Right cardiac atrium (tissue), 5 donors: ENCODE results near the gene TP53RK. TPM values are rescaled to one million over a fixed set of nuclear protein-coding genes. Genes with fewer than 3 reads are reported as not detected.

Experiments
- ATAC-seq, 2 donors: fragments of 200-7000 bp; cut with Tn5 transposase; one replicate each; pipeline versions ENCODE4 v1.8.0 to v1.9.1; 2020; ENCODE audit warnings: moderate library complexity in 2 of 2, mild to moderate bottlenecking in 1 of 2
- DNase-seq, 3 donors: peaks; one replicate each; pipeline ENCODE4 v3.0.0-alpha.2; 2020
- H3K27ac ChIP-seq: one replicate; pipeline ENCODE4 v1.5.1; 2013; ENCODE audit warnings: mild to moderate bottlenecking, low read length, control low read depth, moderate library complexity
- H3K27me3 ChIP-seq: one replicate; pipeline ENCODE4 v1.6.1; 2013; ENCODE audit not compliant: control insufficient read depth, insufficient read depth
- H3K4me1 ChIP-seq: one replicate; pipeline ENCODE4 v1.6.1; 2013; ENCODE audit warnings: low read length; ENCODE audit not compliant: control insufficient read depth, insufficient read depth
- H3K4me3 ChIP-seq: one replicate; pipeline ENCODE4 v1.5.1; 2013; ENCODE audit warnings: low read length, control low read depth
- H3K9me3 ChIP-seq: one replicate; pipeline ENCODE4 v1.6.1; 2013; ENCODE audit warnings: low read length; ENCODE audit not compliant: control insufficient read depth
- WGBS: extraction: QIAGEN DNeasy Blood & Tissue Kit; methylation state at CpG from one replicate; pipeline ENCODE4 v1.1.7; 2013; 5-methylcytosine and 5-hydroxymethylcytosine counted together
- intact Hi-C, 4 donors: fragments of 100-400 bp; cut with DNase I; formaldehyde crosslinking; loops; one replicate each; pipeline versions ENCODE4 v1.11.0 to v1.14.0; 2022 to 2023
- polyA plus RNA-seq: library from polyadenylated mRNA; stranded (reverse); fragments of 200-250 nt; gene quantifications from one replicate; pipeline ENCODE4 v1.2.3, GENCODE V29; 2013
- total RNA-seq, 4 donors: library from RNA; stranded (reverse); fragmentation: NEBNext Ultra II Directional; extraction: Animal tissue kit (Norgen Biotek cat#: 25700); gene quantifications; one replicate each; pipeline ENCODE4 v1.2.1, GENCODE V29; 2021
- donor health status: healthy with polysubstance abuse.
- donor health status: DM: no; HTN: yes; CAD: no.
- donor health status: DM: no; HTN: no; CAD: no.
- donor health status: DM: no; HTN: yes; CAD: no; lungs with severe emphysema.
- donor health status: DM: yes; HTN: yes; CAD: no.

TP53RK gene
- total and polyA plus RNA-seq, 5 donors: 6.8 to 9.9 (median 9.0) TPM

- no peak overlapping the region for H3K27ac ChIP-seq
- no peak for ATAC-seq
- no peak for DNase-seq
- no peaks in the 10 kb centered on the region for H3K27me3 ChIP-seq
- WGBS: 94% methylated on average over 9 of the region's 9 CpGs
- no peaks in the 10 kb centered on the region for H3K9me3 ChIP-seq
- H3K4me3 ChIP-seq: no peak overlapping the region
- peaks cover 2% of the 10 kb centered on the region for H3K4me1 ChIP-seq
- intact Hi-C loops: no loop called here
Measured at GRCh38 chr20:46717818-46718541, 28.7 kb upstream of the TP53RK start.

- 34% methylated on average over 4 of the region's 4 CpGs for WGBS
- DNase-seq (no peak), ATAC-seq (no peak)
- Histone ChIP-seq H3K9me3 (no peaks in the 10 kb centered on the region), H3K4me3 (no peak overlapping the region), H3K27ac (no peak overlapping the region), H3K27me3 (no peaks in the 10 kb centered on the region), H3K4me1 (peaks cover 2% of the 10 kb centered on the region)
- intact Hi-C loops: no loop called here
Measured at GRCh38 chr20:46715292-46715756, 26.1 kb upstream of the TP53RK start.

GRCh38 chr20:46713957-46714834, 25.0 kb upstream of the TP53RK start:
- 91% methylated on average over 15 of the region's 15 CpGs for WGBS
- no peak for ATAC-seq
- Histone ChIP-seq H3K27me3 (no peaks in the 10 kb centered on the region), H3K4me1 (peaks cover 2% of the 10 kb centered on the region), H3K9me3 (no peaks in the 10 kb centered on the region), H3K4me3 (no peak overlapping the region), H3K27ac (no peak overlapping the region)
- no peak for DNase-seq
- intact Hi-C loops: no loop called here

GRCh38 chr20:46712056-46712636, 22.9 kb upstream of the TP53RK start:
- intact Hi-C loops: no loop called here
- Histone ChIP-seq H3K9me3 (no peaks in the 10 kb centered on the region), H3K4me3 (no peak overlapping the region), H3K27ac (no peak overlapping the region), H3K27me3 (no peaks in the 10 kb centered on the region), H3K4me1 (peaks cover 2% of the 10 kb centered on the region)
- WGBS: 67% methylated on average over 5 of the region's 5 CpGs
- ATAC-seq: no peak
- DNase-seq: no peak

- Histone ChIP-seq H3K27me3 (no peaks in the 10 kb centered on the region), H3K4me1 (peaks cover 2% of the 10 kb centered on the region), H3K9me3 (no peaks in the 10 kb centered on the region), H3K4me3 (peak overlapping the region; percentile 69), H3K27ac (no peak overlapping the region)
- DNase-seq (no peak), ATAC-seq (no peak)
- WGBS: 39% methylated on average over 22 of the region's 22 CpGs
- intact Hi-C loops: no loop called here
Measured at GRCh38 chr20:46710153-46710913, 21.1 kb upstream of the TP53RK start.

GRCh38 chr20:46709459-46710152, 20.4 kb upstream of the TP53RK start, which contains the start of gene SLC2A10:
Gene SLC2A10, plus strand, starts transcription at chr20:46709649. Its CDS starts 88 bp downstream, at chr20:46709737.
- ATAC-seq (peak; percentile 94 to 95), DNase-seq (peak; percentile 79 to 91 (median 90))
- intact Hi-C loops: no loop called here
- Histone ChIP-seq H3K27me3 (no peaks in the 10 kb centered on the region), H3K4me3 (peak within 1 kb of the TSS; percentile 69), H3K9me3 (no peaks in the 10 kb centered on the region), H3K27ac (no peak within 1 kb of the TSS), H3K4me1 (no peaks in the 10 kb centered on the region)
- WGBS: under 1% methylated on average over 67 of the region's 67 CpGs

GRCh38 chr20:46709055-46709458, 19.8 kb upstream of the TP53RK start:
- intact Hi-C loops: no loop called here
- no peaks in the 10 kb centered on the region for H3K9me3 ChIP-seq
- no peaks in the 10 kb centered on the region for H3K4me1 ChIP-seq
- peak overlapping the region; percentile 69 for H3K4me3 ChIP-seq
- 57% methylated on average over 13 of the region's 13 CpGs for WGBS
- DNase-seq (no peak), ATAC-seq (peak in 1 of 2 donors; percentile 41)
- no peak overlapping the region for H3K27ac ChIP-seq
- no peaks in the 10 kb centered on the region for H3K27me3 ChIP-seq

- Histone ChIP-seq H3K9me3 (no peaks in the 10 kb centered on the region), H3K4me3 (no peak overlapping the region), H3K27me3 (no peaks in the 10 kb centered on the region), H3K27ac (no peak overlapping the region), H3K4me1 (no peaks in the 10 kb centered on the region)
- whole genome bisulfite sequencing: 65% methylated on average over 8 of the region's 8 CpGs
- ATAC-seq (no peak), DNase-seq (no peak)
- intact Hi-C loops: no loop called here
Measured at GRCh38 chr20:46708172-46708860, 19.1 kb upstream of the TP53RK start.

- Histone ChIP-seq H3K4me1 (no peaks in the 10 kb centered on the region), H3K27ac (no peak overlapping the region), H3K27me3 (no peaks in the 10 kb centered on the region), H3K9me3 (no peaks in the 10 kb centered on the region), H3K4me3 (no peak overlapping the region)
- no peak for DNase-seq
- no peak for ATAC-seq
- intact Hi-C loops: no loop called here
- WGBS: 96% methylated on average over 2 of the region's 2 CpGs
Measured at GRCh38 chr20:46706242-46706641, 17.0 kb upstream of the TP53RK start.

- DNase-seq (no peak), ATAC-seq (no peak)
- no peaks in the 10 kb centered on the region for H3K4me1 ChIP-seq
- H3K27me3 ChIP-seq: no peaks in the 10 kb centered on the region
- 61% methylated on average over 4 of the region's 4 CpGs for WGBS
- intact Hi-C loops: no loop called here
- H3K4me3 ChIP-seq: no peak overlapping the region
- no peak overlapping the region for H3K27ac ChIP-seq
- H3K9me3 ChIP-seq: no peaks in the 10 kb centered on the region
Measured at GRCh38 chr20:46705378-46705729, 16.1 kb upstream of the TP53RK start.
